ENCODE data around the gene PHLDA2.
A peak's percentile ranks its signal among the peaks of the same experiment; 100 is the strongest.

PHLDA2 gene

DNA sequence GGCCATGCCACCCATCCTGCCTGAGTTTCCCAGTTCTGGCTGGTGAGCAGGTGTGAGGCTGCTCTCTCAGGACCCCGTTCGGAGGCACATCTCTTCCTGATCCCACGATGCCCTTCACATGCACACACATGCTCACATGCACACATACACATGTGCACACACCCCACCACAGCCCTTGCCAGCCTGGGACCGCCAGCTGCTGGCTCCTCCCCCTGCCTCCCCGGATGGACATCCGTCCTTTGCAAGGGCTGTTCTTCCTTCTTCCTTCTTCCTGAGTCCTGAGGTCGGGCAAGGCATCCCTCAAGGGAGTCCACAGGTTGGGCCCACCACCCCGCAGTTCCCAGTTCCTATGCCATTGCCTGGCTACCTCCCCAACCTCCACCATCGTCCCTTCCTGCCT, 33.2 kb downstream of the PHLDA2 start:
- DNase-seq, result no peak

DNA sequence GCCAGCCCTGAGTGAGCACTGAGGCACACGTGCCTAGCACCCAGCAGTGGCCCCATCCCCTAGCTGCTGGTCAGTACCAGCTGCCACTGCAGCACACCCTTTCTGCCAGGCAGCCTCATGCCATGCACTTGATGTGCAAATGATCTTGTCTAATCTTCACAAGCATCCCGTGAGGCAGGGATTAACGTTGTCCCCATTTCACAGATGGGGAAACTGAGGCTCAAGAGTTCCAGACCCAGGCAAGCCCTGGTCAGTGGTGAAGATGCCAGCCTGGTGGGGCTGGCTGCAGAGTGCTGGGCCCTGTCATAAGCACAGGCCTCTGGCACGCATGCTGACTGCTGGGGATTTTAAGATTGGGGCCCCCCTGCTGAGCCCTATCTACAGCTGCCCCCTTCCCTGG, 35.3 kb downstream of the PHLDA2 start:
- DNase-seq, result no peak

DNA sequence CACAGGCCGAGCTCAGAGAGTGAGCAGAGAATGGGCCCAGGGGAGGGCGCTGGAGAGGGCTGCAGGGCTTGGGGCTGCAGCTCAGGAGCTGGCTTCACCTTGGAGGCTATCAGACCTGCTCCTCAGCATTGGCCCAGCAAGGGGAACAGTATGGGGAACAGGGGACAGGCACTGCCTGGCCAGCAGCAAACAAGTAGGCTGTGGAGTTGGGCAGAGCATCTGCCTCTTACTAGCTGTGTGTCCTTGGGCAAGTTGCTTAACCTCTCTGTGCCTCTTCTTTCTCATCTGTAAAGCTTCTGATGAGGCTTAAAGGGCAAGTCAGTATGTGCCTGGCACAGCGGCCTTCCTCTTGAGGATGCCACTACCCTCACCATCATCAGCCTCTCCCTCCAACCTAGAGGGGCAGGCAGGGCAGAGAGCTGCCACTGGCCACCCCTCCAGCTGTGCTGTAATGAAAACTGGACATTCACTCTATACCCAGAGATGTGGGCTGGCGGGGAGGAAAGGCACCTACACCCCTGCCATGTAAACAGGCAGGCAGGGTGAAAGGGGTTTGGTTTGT, 36.2 kb downstream of the PHLDA2 start:
- DNase-seq, result no peak

- DNase-seq, result peak; percentile 85
Observed at GRCh38 chr11:2892215-2892966, 36.8 kb downstream of the PHLDA2 start.

DNA sequence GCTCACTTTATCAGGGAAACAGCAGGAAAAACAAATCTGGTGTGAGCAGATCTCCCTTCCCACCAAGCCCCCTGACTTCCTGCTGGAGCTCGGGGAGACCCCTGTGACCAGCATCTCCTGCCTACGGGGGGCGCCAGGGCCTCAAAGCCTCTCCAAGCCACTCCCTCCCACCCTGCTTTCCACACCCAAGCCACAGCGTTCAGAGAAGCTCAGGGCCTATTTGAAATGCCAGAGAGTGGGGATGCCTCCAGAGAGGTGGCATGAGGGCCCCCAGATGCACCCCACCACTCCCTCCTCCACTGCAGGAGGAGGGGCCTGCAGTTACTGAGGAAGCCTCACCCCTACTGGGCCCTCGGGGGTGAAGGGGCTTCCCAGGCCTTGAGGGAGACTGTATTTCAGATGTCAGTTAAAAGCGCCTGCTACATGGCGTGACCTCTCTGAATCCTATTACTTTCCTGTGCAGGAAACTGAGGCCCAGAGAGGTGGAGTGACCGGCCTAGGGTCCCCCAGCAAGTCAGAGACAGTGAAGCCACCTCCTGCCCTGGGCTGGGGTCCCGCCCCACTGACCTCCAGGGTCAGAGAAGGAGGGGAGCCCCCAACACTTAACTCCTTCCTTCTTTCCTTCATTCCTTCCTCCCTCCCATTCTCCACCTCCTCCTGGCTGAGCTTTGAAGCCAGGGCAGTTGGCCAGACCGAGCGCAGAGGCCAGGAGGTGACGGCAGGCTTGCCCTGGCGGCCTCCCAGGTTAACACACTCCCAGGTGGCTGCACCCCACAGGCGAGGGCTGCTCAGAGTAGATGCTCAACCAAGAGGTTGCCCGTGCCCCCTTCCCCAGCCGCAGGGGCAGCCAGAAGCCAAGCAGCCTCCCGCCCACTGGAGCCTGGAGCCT, 37.6 kb downstream of the PHLDA2 start:
- DNase-seq, result no peak

GRCh38 chr11:2890466-2891294, 38.5 kb downstream of the PHLDA2 start:
- DNase-seq, result no peak

DNA sequence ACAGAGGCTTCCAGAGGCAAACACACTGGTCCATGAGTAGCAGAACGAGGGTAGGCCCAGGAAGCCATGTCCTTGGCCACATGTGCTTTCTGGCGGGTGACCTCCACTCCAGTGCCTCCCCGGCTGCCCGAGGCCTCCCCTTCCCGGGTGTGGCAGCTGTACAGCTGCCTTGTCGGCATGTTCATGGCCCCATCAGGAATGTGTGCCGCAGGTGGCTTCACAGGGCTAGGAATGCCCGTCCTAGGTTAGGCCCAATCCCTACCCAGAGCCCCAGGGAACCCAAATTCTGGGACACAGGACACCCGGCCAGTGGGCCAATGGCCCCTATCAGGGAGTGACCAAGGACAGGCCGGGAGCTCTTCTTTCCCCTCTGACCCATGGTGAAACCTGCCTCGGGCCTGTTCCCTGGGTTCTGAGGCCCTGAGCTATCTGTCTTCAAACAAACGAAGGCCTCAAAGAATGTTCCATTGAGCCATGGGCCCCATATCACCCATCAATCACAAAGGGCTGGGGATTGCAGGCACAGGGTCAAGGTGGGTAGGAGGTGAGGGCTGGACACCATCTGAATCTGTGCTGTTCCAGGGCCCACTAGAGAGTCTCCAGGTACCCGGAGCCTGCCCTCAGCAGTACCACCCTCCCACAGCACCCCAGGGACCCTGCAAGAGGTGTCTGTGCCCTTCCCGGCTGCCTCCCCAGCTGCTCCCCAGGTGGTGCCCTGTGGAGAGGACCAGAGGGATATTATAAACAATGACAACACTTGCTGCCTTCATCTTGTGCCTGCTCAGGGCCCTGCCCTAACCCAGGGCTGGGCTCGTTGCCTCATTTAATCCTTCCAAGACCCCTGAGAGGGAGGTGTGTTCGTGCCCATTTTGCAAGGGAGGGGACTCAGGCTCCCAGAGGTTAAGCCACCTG, 39.6 kb downstream of the PHLDA2 start:
- no peak for DNase-seq

DNA sequence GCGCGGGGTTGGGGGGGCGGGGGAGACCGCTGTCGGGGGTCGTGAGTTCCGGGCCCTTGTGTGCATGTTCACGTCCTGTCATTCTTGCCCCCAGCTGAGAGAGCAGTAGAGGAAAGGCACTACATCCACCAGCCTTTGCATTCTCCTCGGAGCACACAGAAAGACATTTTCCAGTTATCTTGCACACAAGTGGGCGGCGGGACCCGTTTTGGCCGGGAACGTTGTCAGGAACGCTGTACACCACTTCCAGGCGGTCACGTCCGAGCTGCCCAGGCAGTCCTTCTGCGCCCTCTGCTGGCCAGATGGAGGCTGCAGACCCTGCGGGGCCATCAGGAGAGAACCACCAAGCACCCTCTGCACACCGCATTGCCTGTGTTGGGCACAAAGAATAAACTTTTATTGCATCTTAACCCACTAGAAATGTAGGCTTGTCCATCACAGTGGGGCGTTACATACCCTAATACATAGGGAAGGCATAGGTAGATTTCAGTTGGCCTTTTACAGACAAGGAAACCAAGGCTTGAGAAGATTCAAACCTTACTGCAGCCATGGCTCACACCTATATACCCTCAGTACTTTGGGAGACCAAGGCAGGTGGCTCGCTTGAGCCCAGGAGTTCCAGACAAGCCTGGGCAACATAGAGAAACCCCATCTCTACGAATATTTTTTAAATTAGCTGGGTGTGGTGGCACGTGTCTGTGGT, 40.8 kb downstream of the PHLDA2 start:
- peak; percentile 97 for DNase-seq

DNA sequence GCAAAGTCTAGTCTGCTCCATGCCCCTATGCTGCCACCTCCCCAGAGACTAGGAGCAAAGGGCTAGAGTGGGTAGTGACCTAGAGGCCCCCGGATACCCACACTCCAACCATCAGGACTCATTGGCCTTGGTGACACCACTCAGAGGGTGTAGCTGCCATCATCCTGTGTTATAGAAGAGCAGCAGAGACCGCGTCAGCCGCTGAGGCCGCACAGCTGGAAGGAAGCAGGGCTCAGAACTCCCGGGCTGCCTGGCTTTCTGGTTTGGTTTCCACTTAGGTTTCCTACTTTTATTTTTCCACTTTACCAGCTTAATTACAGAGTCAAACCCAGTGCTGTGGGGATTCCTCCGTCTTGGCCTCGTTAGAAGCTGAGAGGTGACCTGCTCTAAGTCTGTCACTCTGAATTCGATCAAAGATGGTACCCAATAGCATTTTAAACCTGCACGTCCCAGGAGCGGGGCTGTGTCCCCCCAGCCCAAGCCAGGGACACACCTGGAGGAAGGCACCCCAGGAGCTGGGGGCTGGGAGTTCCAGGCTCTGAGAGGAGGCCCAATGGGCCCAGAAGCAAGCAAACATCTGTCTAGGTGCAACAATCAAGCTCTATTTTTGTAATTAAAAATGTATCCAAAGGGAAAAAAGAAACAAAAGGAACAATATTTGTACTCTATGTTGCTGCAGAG, 41.6 kb downstream of the PHLDA2 start:
- no peak for DNase-seq

- no peak for DNase-seq
Observed at GRCh38 chr11:2886936-2887335, 42.3 kb downstream of the PHLDA2 start.

DNA sequence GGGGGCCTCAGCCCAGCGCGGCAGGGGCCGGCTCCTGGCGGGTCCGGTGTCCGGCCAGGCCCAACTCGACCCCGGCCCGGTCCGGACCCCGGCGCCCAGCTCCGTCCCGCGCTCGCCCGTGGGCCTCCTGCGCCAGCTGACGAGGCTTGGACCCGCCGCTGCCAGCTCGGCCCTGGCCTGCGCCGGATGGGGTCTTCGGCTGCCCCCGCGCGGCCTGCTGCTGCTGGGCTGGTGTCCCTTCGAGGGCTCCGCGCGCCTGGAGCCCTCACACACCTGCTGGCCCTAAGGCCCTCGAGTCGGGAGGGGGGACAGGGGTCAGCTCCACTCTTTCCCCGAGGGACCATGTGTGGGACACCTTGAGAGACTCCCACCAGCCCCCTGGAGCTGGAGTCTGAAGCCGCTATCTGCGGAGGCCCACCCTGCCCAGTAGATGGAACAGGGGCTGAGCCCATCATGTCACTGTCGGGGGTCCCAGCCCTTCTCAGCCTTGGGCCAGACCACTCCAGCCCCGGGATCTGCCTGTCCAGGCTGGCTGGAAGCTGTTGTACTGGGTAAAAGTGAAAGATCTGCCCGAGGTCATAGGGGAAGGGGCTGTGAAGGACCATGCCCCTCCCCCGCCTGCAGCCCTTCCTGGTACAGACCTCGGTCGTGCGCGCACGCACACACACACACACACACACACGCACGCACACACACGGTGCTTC, 42.9 kb downstream of the PHLDA2 start:
- no peak for DNase-seq

DNA sequence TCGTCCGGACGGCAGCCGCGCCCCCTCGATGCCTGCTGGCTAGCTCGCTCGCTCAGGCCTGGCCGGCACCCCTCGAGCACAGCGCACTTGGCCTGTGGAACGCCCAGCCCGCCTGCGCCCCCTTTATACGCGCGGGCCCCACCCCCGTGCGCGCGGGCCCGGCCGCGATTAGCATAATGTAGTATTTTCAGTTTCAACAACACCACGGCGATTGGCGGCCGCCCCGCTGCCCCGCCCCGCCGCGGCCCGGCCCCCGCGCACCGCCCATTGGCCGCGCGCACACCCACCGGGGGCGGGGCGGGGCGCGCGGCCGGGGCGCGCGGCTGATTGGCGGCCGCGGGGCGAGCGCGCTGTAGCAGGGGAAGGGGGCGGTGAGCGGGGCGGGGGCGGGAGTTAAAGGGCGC, 43.5 kb downstream of the PHLDA2 start, which contains the start of gene CDKN1C:
Gene CDKN1C, minus strand, starts transcription at position 98 of the 404 bp plus-strand sequence. CDS start 319 bp downstream, outside the sequence.
- peak; percentile 88 for DNase-seq

- DNase-seq, result no peak
Observed at GRCh38 chr11:2885017-2885677, 44.1 kb downstream of the PHLDA2 start.

DNA sequence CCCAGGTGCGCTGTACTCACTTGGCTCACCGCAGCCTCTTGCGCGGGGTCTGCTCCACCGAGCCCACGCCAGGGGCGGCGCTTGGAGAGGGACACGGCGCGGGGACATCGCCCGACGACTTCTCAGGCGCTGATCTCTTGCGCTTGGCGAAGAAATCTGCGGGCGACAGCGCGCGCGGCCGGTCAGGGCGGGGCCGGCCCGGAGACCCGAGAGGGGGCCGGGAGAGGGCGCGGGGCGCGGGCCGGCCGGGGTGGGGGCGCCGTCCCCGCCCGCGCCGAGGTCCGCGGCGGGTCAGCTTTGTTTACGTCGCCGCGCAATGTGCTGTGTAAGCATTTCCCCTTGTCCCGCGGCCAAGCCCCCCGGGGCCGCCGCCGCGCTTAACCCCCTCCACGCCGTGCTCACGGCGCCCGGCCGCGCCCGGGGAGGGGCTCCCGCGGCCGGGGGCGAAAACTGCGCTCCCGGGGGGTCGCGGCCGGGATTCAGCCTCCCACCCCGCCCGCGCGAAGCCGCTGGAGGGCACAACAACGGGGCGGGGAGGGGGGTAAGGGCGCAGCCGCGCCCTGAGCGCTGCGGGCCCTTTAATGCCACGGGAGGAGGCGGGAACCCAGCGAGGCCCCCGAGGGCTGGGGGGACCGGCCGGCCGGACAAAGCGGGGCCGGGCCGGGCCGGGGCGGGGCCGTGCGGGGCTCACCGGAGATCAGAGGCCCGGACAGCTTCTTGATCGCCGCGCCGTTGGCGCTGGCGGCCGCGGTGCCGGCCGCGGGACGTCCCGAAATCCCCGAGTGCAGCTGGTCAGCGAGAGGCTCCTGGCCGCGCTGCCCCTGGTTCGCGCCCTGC, 45.0 kb downstream of the PHLDA2 start:
- DNase-seq, result no peak

GRCh38 chr11:2883640-2883978, 45.6 kb downstream of the PHLDA2 start:
- no peak for DNase-seq

DNA sequence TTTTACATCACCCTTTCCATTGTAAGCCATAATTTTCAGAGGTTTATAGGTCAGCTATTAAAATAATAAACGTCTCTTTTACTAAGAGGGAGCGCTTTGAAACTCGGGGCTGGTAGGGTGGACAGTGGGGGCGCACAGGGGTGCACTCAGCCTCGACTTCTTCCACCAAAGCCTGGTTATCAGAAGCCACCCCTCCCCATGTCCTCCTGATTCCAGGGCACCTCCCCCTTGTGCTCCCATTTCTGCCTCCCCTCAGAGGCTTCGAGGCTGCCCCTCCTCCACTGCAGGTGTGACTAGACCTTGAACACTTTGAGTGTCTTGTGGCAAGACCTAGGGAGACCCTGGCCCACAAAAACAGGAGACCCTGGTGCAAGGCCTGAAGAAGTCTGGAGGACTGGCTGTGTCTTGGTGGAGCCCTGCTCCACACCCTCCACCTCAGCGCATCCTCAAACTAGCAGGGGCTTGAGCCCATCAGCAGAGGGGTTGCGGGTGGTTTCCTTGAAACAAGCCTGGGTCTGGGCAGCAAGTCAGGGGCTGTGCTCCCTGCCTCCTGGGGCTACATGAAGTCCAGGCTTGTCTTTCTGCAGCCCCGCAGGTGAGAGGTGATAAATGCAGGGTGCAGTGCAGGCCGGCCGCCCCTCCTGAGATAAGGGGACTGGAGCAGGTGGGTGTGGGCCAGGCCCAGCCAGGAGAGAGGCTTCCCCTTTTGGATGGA, 46.7 kb downstream of the PHLDA2 start:
- no peak for DNase-seq

DNA sequence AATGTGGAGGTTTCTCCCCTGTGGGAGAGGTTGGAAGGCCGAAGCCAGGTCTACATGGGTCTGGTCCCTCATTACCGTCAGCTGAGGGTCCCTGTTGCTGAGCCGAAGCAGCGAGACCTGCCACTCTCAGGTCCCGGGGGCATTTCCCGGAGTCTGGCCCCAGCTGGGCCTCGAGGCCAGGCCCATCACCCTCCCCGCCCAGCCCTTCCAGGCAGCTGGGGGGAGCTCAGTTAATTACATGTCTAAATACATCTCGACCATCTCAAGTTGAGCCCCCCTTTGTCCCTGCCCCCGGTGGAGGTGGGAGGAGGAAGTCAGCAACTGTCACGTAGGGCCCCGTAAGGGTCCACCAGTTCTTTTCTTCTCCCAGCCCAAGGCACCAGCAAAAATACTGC, 47.2 kb downstream of the PHLDA2 start:
- DNase-seq, result no peak
